HPDE6-E6E7 (cell line): ENCODE results near the gene ARHGAP42.

Experiments used
- DNase-seq: peaks from one replicate; pipeline ENCODE4 v3.0.0; 2011; ENCODE audit warnings: missing footprints; ENCODE audit errors: extremely low spot score

Gene ARHGAP42

DNA sequence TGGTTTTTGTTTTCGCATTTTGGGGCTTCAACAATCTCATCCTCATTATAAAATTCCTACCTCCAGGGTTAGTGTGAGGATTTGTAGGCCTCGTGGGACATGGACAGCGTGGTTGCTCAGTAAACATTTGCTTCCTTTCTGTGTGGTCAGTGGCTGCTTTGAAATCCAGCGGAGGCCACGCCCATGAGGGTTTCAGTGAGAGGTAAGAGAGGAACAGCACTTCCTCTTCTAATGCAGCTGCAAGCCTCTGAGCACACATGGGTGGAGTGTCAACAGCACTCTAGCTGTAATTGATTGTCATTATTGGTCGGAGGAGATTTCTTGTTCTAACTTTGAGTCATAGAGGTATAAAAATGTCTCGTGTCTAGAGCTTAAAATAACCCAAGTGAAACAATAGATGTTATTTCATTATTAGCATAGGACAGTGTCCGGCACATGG, 6.0 kb upstream of the ARHGAP42 start:
- DNase-seq: peak; percentile 49

DNA sequence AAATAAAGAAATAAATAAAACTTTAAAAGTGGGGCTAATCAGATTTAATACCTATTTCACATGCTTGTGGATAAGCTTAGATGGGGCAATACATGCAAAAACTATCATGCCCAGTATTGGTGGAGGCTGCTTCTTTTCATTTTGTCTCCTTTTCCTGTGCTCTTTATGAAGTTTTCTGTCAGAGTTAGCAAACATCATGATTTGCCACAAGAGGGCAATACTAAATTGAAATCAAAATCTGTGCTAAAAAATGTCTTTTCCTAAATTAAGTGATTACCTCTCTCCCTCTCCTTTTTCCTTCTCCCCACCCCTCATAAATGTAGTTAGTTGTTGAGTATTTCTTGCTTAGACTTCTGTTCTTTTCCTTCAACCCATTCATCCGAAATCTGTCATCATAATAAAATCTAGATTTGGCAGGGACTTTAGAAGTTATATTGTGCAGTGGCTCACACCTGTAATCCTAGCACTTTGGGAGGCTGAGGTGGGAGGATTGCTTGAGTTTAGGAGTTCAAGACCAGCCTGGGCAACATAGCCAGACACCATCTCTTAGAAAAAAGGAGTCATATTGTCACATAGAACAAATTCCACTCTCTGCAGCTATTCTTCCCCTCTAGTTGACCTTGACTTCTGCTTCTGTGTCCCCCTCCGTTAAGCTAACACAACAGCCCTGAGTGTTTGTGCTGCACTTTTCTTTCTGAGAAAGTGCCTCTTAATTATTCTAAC, 4.7 kb upstream of the ARHGAP42 start:
- no peak for DNase-seq

- no peak for DNase-seq
These were observed 4.0 kb upstream of the ARHGAP42 start for GRCh38 chr11:100683126-100683525.

- peak; percentile 59 for DNase-seq
These were observed 2.7 kb upstream of the ARHGAP42 start for GRCh38 chr11:100684101-100685065.

DNA sequence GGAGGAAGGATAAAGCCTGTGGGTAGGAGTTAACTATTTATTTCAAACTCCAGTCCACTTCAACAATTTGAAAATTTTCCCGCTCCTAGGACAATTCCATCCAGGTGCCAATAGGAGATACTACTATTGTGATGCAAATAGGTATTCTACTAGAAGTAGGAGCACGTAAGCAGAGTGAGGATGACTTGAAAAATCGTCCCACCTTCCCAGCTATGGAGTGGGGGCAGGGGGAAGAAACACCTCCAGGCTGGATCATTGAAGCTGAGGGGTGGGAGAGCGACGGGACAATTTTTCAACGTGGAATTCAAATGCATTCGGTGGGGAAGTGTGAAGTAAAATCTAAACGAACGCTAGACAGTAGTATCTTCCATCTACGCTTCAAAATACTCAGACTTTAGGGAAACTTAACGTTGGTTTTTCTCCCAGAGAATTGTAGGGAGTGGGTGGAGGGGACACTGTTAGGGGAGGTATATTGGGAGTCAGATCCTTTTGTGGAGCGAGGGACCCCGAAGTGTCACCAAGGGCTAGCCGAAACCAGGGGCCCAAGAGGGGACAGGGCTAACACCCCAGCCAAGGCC, 523 bp upstream of the ARHGAP42 start:
- no peak for DNase-seq

GRCh38 chr11:100687630-100688395, 725 bp downstream of the ARHGAP42 start:
- DNase-seq: peak; percentile 44

GRCh38 chr11:100689141-100689540, 2.1 kb downstream of the ARHGAP42 start:
- no peak for DNase-seq

DNA sequence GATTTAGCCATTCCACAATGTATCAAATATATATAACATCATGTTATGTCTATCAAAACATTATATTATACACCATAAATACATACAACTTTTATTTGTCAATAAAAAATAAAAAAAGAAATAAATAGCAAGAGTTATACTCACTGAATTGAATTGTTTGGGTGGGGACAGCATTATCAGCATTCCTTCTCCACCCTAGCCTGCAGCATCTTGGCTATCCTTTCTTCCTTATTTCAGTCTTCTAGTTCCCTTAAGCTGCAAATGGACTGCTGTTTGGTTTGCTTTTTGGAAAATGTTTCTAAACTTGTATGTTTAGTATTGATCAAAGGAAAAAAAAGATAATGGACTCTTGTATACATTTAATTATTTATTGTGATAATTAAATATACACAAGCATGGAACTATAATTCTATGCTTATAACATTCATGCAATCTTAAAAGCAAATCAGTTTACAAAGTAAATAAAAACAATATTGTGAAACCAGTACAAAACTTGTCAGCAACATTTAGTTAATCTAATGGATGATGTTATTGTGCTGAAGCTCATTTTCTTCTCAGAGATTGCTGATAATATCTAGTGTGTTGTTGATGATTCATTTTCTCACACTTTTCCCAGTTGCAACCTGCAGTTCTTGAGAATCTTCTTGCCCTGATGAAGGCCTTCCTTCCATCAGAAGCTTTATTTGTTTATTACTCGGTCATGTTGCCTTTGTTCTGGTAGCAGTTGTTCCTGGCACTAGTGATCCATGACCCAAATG, 5.0 kb downstream of the ARHGAP42 start:
- DNase-seq: no peak

DNA sequence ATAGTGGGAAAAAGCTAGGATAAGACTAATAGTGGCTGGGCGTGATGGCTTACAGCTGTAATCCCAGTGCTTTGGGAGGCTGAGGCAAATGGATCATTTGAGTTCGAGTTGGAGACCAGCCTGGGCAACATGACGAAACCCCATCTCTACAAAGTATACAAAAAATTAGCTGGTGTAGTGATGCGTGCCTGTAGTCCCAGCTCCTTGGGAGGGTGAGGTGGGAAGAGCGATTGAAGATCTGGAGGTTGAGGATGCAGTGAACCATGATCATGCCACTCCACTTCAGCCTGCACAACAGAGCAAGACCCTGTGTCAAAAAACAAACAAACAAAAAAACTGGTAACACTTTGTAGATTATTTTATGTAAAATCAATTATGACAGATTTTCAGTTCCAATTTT, 8.8 kb downstream of the ARHGAP42 start:
- DNase-seq: no peak

DNA sequence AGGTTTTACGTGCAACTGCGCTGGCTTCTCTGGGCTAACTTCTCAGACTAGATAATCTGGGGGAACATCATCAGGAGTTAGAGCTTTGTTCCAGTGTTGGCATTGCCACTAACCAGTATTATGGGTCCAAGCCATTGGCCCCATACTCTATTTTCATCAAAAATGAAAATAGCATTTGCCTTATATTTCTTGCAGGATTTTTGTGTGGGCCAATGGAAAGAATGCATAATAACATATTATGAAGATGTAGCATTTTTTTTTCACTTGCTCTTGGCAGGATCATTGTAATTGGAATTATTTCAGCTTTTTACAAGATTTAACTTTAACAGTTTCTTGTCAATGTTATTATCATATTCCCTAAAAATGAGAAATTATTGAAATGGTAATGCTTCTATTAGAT, 16.1 kb downstream of the ARHGAP42 start:
- DNase-seq: no peak

DNA sequence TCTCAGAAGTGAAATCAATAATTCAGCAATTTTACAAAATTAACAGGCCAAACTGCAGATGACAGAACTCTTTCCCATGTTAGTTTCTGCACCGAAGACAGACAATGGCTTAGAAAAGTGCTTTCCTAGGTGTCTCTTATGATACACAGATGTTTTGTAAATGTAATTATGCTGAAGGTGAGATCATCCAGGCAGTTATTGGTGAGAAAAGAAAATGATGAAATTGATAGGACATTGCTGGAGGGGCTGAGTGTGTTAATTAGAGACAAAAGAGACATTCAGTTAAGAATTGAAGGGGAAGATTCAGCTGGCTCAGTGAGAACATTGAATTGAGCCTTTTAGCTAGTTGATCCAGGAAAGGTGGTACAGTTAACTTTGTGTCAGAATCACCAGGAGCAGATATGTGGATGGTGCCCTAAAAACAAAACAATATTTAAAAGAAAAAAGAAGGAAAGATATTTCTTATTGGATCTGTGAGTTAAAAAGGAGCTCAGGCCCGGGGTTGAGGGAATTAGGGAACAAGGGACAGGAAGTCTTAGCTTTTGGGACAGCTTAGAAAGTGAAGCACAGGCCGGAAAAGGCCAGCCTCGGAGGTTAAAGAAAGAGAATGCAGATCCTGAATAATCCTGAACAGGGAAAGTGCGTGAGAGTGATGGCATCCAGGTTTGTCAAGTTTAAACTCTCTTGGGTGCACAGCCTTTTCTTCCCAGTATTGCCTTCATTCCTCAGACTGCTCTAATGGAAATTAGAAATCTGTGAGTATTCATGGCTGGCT, 16.9 kb downstream of the ARHGAP42 start:
- DNase-seq: no peak

- DNase-seq: no peak
These were observed 18.4 kb downstream of the ARHGAP42 start for GRCh38 chr11:100705447-100705846.

GRCh38 chr11:100706179-100706578, 19.1 kb downstream of the ARHGAP42 start:
- no peak for DNase-seq

DNA sequence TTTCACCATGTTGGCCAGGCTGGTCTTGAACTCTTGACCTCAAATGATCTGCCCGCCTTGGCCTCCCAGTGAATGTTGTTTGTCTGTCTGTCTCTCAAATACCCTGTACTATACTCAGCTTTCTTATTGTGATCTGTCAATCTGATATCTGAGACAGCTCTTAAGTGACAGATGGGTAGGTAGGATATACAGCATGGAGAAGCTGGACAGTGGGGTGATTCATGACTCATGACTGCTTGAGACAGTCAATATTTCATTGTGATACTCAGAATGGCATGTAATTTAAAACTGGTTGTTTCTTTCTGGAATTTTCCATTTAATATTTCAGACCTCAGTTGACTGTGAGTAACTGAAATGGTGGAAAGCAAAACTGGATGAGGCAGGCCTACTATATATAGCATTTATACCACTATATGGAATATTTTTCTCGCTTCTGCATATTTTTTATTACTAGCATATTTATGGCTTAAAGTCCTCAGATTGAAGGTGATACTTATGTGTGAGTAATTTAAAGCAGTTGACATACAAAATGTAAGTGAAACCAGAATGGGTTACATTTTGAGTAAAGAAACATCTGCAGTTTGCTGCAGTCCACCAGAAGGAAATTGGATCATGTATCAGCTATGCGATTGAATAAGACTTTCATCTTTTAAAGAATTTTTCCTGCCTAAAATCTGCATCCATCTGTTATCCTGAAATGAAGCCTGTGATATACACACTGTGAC, 22.3 kb downstream of the ARHGAP42 start:
- DNase-seq: no peak

DNA sequence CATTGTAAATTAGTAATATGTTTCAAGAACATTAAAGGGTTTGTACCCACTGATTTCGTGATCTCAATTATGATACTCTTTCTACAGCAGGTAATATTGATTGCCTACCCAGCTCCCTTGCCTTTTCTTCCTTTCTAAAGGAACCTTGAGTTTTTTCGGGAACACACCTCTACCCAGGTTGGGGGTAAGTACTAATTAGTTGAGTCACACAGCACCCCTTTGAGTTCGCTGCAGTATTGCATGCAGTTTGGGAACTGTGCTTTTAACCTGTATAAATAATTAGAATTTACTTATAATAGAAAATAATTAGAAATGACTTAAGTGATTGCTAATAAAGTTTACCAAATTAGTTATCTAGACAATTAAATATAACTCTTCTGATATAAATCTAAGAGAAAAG, 24.9 kb downstream of the ARHGAP42 start:
- no peak for DNase-seq

DNA sequence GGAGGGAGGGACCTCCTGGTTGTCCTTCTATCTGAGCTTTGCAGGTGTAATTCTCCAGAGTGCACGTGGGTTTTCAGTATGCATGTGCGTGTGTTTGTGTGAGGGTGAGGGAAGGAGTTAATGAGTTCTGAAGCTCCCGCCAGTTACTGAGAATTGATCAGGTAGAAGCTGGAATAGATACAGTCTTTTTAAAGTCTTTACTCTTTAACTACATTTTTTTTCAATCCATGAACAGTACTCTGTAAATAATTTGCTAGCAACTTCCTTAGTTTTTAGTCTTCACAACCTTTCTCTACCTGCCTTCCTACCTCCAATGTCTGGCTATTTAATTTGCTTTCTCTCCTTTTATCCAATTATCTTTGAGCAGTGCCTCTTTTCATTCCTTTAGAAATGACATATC, 25.5 kb downstream of the ARHGAP42 start:
- no peak for DNase-seq

- DNase-seq: no peak
These were observed 28.2 kb downstream of the ARHGAP42 start for GRCh38 chr11:100715165-100715761.

GRCh38 chr11:100716838-100717237, 29.8 kb downstream of the ARHGAP42 start:
- DNase-seq: no peak

GRCh38 chr11:100719362-100719761, 32.3 kb downstream of the ARHGAP42 start:
- DNase-seq: no peak
